ENCODE measurements around the gene ZBTB8A. TPM values are rescaled to one million over a fixed set of nuclear protein-coding genes. Genes with fewer than 3 reads are reported as not detected.

ZBTB8A gene
- total RNA-seq, 1 experiment from 2014 or later: 3.5 TPM

- no peak for DNase-seq
- BruUV-seq (replicated peaks): no TSS peak
- H3K36me3 ChIP-seq (ENCODE audit: low read depth, low read length): no peaks in the 10 kb centered on the region
- no peak overlapping the region for H3K9ac ChIP-seq (ENCODE audit: low read length)
- no peaks in the 10 kb centered on the region for H3K27me3 ChIP-seq (ENCODE audit: low read length)
- no peak overlapping the region for H2AFZ ChIP-seq (ENCODE audit: low read length)
- intact Hi-C loops (cut with micrococcal nuclease): no loop called here
- ChIA-PET POLR2A (ENCODE audit: unreplicated experiment) (no interaction called here), CTCF (no interaction called here)
- H3K4me3 ChIP-seq (ENCODE audit: low read length): no peak overlapping the region
- no peaks in the 10 kb centered on the region for H3K79me2 ChIP-seq (ENCODE audit: low read length)
- H3K9me2 ChIP-seq (replicated peaks; ENCODE audit: low read length): no peaks in the 10 kb centered on the region
- no peak for ATAC-seq
- no peaks in the 10 kb centered on the region; the same call in 1 of the 2 replicates for H3K4me1 ChIP-seq (ENCODE audit: insufficient read depth, low read length)
- H3K4me2 ChIP-seq (ENCODE audit: low read length): no peak overlapping the region
- no peaks in the 10 kb centered on the region for H4K20me1 ChIP-seq (ENCODE audit: low read length)
- H3K27ac ChIP-seq (ENCODE audit: low read length): no peak overlapping the region
- no peaks in the 10 kb centered on the region for H3F3A ChIP-seq (ENCODE audit: low read length, unreplicated experiment)
- H3K9me3 ChIP-seq (ENCODE audit: low read length): no peaks in the 10 kb centered on the region
- TF ChIP-seq EZH2phosphoT487 (IDR thresholded peaks at IDR 0.05; ENCODE audit: borderline replicate concordance, low read length): no peak
- no peak for TF ChIP-seq CTCF (conservative IDR thresholded peaks at IDR 0.05; ENCODE audit: low read depth, low read length)
- no peak for TF ChIP-seq EZH2 (IDR thresholded peaks at IDR 0.05; ENCODE audit: low read length, unreplicated experiment)
These were observed 74.2 kb downstream of the ZBTB8A start for GRCh38 chr1:32613472-32613871.

- no peak overlapping the region for H3K9ac ChIP-seq (ENCODE audit: low read length)
- intact Hi-C loops (cut with micrococcal nuclease): no loop called here
- no peaks in the 10 kb centered on the region for H3K27me3 ChIP-seq (ENCODE audit: low read length)
- ATAC-seq (no peak), DNase-seq (peak; percentile 20)
- H3K9me2 ChIP-seq (replicated peaks; ENCODE audit: low read length): no peaks in the 10 kb centered on the region
- no peak overlapping the region for H3K4me2 ChIP-seq (ENCODE audit: low read length)
- no peaks in the 10 kb centered on the region for H3K4me1 ChIP-seq (ENCODE audit: insufficient read depth, low read length)
- TF ChIP-seq EZH2 (IDR thresholded peaks at IDR 0.05; ENCODE audit: low read length, unreplicated experiment) (no peak), CTCF (conservative IDR thresholded peaks at IDR 0.05; ENCODE audit: low read depth, low read length) (no peak), EZH2phosphoT487 (IDR thresholded peaks at IDR 0.05; ENCODE audit: borderline replicate concordance, low read length) (no peak)
- H3K4me3 ChIP-seq (ENCODE audit: low read length): no peak overlapping the region
- H3K9me3 ChIP-seq (ENCODE audit: low read length): no peaks in the 10 kb centered on the region
- CTCF ChIA-PET: no interaction called here
- POLR2A ChIA-PET (ENCODE audit: unreplicated experiment): no interaction called here
- no peaks in the 10 kb centered on the region; the same call in none of the 2 replicates for H3K36me3 ChIP-seq (ENCODE audit: low read depth, low read length)
- no peaks in the 10 kb centered on the region for H4K20me1 ChIP-seq (ENCODE audit: low read length)
- no peaks in the 10 kb centered on the region for H3K79me2 ChIP-seq (ENCODE audit: low read length)
- no peak overlapping the region for H3K27ac ChIP-seq (ENCODE audit: low read length)
- H2AFZ ChIP-seq (ENCODE audit: low read length): no peak overlapping the region
- no peaks in the 10 kb centered on the region for H3F3A ChIP-seq (ENCODE audit: low read length, unreplicated experiment)
- no TSS peak for BruUV-seq (replicated peaks)
These were observed 79.5 kb downstream of the ZBTB8A start for GRCh38 chr1:32618673-32619221.

GRCh38 chr1:32619701-32620485 lies 80.7 kb downstream of the ZBTB8A start:
- intact Hi-C loops (cut with micrococcal nuclease): loop anchor here (1.0 kb wide), 1 partner anchor 100 kb away; no protein-coding TSS in a partner anchor
- BruUV-seq (replicated peaks): no TSS peak
- Histone ChIP-seq H3K4me1 (ENCODE audit: insufficient read depth, low read length) (no peaks in the 10 kb centered on the region), H4K20me1 (ENCODE audit: low read length) (no peaks in the 10 kb centered on the region), H3K9me3 (ENCODE audit: low read length) (no peaks in the 10 kb centered on the region), H3K4me2 (ENCODE audit: low read length) (no peak overlapping the region), H3K4me3 (ENCODE audit: low read length) (no peak overlapping the region), H3K27ac (ENCODE audit: low read length) (no peak overlapping the region), H3K36me3 (ENCODE audit: low read depth, low read length) (no peaks in the 10 kb centered on the region; the same call in none of the 2 replicates), H3K27me3 (ENCODE audit: low read length) (no peaks in the 10 kb centered on the region), H3K9me2 (replicated peaks; ENCODE audit: low read length) (no peaks in the 10 kb centered on the region), H2AFZ (ENCODE audit: low read length) (no peak overlapping the region), H3K9ac (ENCODE audit: low read length) (no peak overlapping the region), H3K79me2 (ENCODE audit: low read length) (no peaks in the 10 kb centered on the region), H3F3A (ENCODE audit: low read length, unreplicated experiment) (no peaks in the 10 kb centered on the region)
- TF ChIP-seq CTCF (conservative IDR thresholded peaks at IDR 0.05; ENCODE audit: low read depth, low read length): peak; percentile 51; the same call in 1 of the 2 replicates
- TF ChIP-seq EZH2 (IDR thresholded peaks at IDR 0.05; ENCODE audit: low read length, unreplicated experiment): no peak
- no peak for TF ChIP-seq EZH2phosphoT487 (IDR thresholded peaks at IDR 0.05; ENCODE audit: borderline replicate concordance, low read length)
- POLR2A ChIA-PET (ENCODE audit: unreplicated experiment): no interaction called here
- DNase-seq (peak; percentile 37), ATAC-seq (no peak)
- CTCF ChIA-PET: no interaction called here
